Liver (tissue), 9 donors: ENCODE measurements around the gene LSAMP. TPM values are rescaled to one million over a fixed set of nuclear protein-coding genes. Genes with fewer than 3 reads are reported as not detected.

Experiments
- DNase-seq: peaks from one replicate; pipeline ENCODE4 v3.0.0-alpha.2; 2017; ENCODE audit warnings: low spot score
- H3K27ac ChIP-seq, 2 donors: one replicate each; pipeline ENCODE4 v1.7.0; 2013; ENCODE audit warnings: inconsistent platforms in 2 of 2, low read length in 2 of 2, control low read depth in 1 of 2, low read depth in 1 of 2, mild to moderate bottlenecking in 1 of 2
- H3K27me3 ChIP-seq, 4 donors: one replicate each; pipeline versions ENCODE4 v1.6.1 to v1.7.0; 2013; ENCODE audit warnings: low read length in 3 of 4, inconsistent platforms in 1 of 4, mild to moderate bottlenecking in 1 of 4, moderate library complexity in 1 of 4; ENCODE audit not compliant: control insufficient read depth in 4 of 4, insufficient read depth in 4 of 4
- H3K36me3 ChIP-seq, 4 donors: one replicate each; pipeline versions ENCODE4 v1.6.1 to v1.7.0; 2013; ENCODE audit warnings: low read length in 3 of 4, mild to moderate bottlenecking in 3 of 4, low read depth in 1 of 4, moderate library complexity in 1 of 4; ENCODE audit not compliant: control insufficient read depth in 4 of 4, insufficient read depth in 3 of 4
- H3K4me1 ChIP-seq, 4 donors: one replicate each; pipeline versions ENCODE4 v1.6.1 to v1.7.0; 2013; ENCODE audit warnings: low read length in 3 of 4, mild to moderate bottlenecking in 3 of 4, moderate library complexity in 1 of 4; ENCODE audit not compliant: control insufficient read depth in 4 of 4, insufficient read depth in 4 of 4
- H3K4me3 ChIP-seq, 3 donors: one replicate each; pipeline versions ENCODE4 v1.6.1 to v1.7.0; 2013; ENCODE audit warnings: low read length in 3 of 3, control low read depth in 1 of 3, low read depth in 1 of 3, mild to moderate bottlenecking in 1 of 3
- H3K9ac ChIP-seq, 2 donors: one replicate each; pipeline ENCODE4 v1.7.0; 2013; ENCODE audit warnings: low read length in 2 of 2, mild to moderate bottlenecking in 2 of 2, moderate library complexity in 2 of 2, control low read depth in 1 of 2, low read depth in 1 of 2
- H3K9me3 ChIP-seq, 4 donors: one replicate each; pipeline versions ENCODE4 v1.6.1 to v1.7.0; 2013; ENCODE audit warnings: low read length in 3 of 4; ENCODE audit not compliant: control insufficient read depth in 4 of 4
- ATF3 ChIP-seq: IDR thresholded peaks from 2 replicates; pipeline ENCODE4 v1.6.1; 2016; ENCODE audit warnings: antibody characterized with exemption
- CTCF ChIP-seq: fragments of 150-350 bp; IDR thresholded peaks from 2 replicates; pipeline ENCODE4 v1.5.1; 2017; ENCODE audit warnings: improper control_type of control experiment, low read depth, low read length; ENCODE audit not compliant: missing input control
- EGR1 ChIP-seq, 2 donors: IDR thresholded peaks; 2 replicates each; pipeline ENCODE4 v1.6.1; 2016 to 2018; ENCODE audit warnings: antibody characterized with exemption in 2 of 2, low read depth in 2 of 2
- FOXA2 ChIP-seq: IDR thresholded peaks from 2 replicates; pipeline ENCODE4 v1.6.1; 2016; ENCODE audit warnings: antibody characterized with exemption
- GABPA ChIP-seq, 2 donors: IDR thresholded peaks in 1 of 2; conservative IDR thresholded peaks in 1 of 2; 2 replicates each; pipeline ENCODE4 v1.6.1; 2016; ENCODE audit warnings: antibody characterized with exemption in 2 of 2, mild to moderate bottlenecking in 1 of 2, moderate library complexity in 1 of 2
- HNF4A ChIP-seq, 2 donors: conservative IDR thresholded peaks; 2 replicates each; pipeline ENCODE4 v1.6.1; 2016; ENCODE audit warnings: antibody characterized with exemption in 2 of 2, mild to moderate bottlenecking in 2 of 2
- HNF4G ChIP-seq: IDR thresholded peaks from 2 replicates; pipeline ENCODE4 v1.6.1; 2016; ENCODE audit warnings: antibody characterized with exemption
- JUND ChIP-seq, 2 donors: IDR thresholded peaks; 2 replicates each; pipeline ENCODE4 v1.6.1; 2016; ENCODE audit warnings: antibody characterized with exemption in 2 of 2
- MAX ChIP-seq: IDR thresholded peaks from 2 replicates; pipeline ENCODE4 v1.6.1; 2016; ENCODE audit warnings: antibody characterized with exemption
- NR2F2 ChIP-seq: IDR thresholded peaks from 2 replicates; pipeline ENCODE4 v1.6.1; 2016; ENCODE audit warnings: antibody characterized with exemption
- RAD21 ChIP-seq, 2 donors: IDR thresholded peaks; 2 replicates each; pipeline ENCODE4 v1.6.1; 2016; ENCODE audit warnings: antibody characterized with exemption in 2 of 2, mild to moderate bottlenecking in 2 of 2
- REST ChIP-seq: IDR thresholded peaks from 2 replicates; pipeline ENCODE4 v1.6.1; 2016; ENCODE audit warnings: antibody characterized with exemption, mild to moderate bottlenecking
- RXRA ChIP-seq, 2 donors: IDR thresholded peaks; 2 replicates each; pipeline ENCODE4 v1.6.1; 2017 to 2018; ENCODE audit warnings: antibody characterized with exemption in 2 of 2, mild to moderate bottlenecking in 1 of 2
- SP1 ChIP-seq: IDR thresholded peaks from 2 replicates; pipeline ENCODE4 v1.6.1; 2018; ENCODE audit warnings: antibody characterized with exemption, mild to moderate bottlenecking
- TAF1 ChIP-seq: conservative IDR thresholded peaks from 2 replicates; pipeline ENCODE4 v1.6.1; 2016; ENCODE audit warnings: antibody characterized with exemption, mild to moderate bottlenecking
- ZBTB33 ChIP-seq: IDR thresholded peaks from 2 replicates; pipeline ENCODE4 v1.6.1; 2016; ENCODE audit warnings: antibody characterized with exemption
- WGBS: extraction: QIAGEN DNeasy Blood & Tissue Kit; methylation state at CpG from one replicate; pipeline ENCODE4 v1.1.7; 2013; 5-methylcytosine and 5-hydroxymethylcytosine counted together
- polyA plus RNA-seq, 2 donors: library from polyadenylated mRNA; stranded (reverse) in 1 of 2; unstranded in 1 of 2; fragments of 200-250 nt in 1 of 2; fragments of >200 nt in 1 of 2; fragmentation: Nextera tagmentation in 1 of 2; extraction: Ambion mirVana in 1 of 2; gene quantifications; one replicate each; pipeline versions ENCODE4 v1.2.1 to v1.2.3, GENCODE V29; 2013 to 2015
- total RNA-seq, 2 donors: library from RNA; depleted of rRNA; stranded (reverse); fragments of >200 nt; gene quantifications; one replicate each; pipeline ENCODE4 v1.2.3, GENCODE V29; 2014
- donor health status: healthy.
- donor health status: healthy.
- donor health status: healthy.
- donor health status: healthy.
- donor health status: healthy.

Gene LSAMP
- total and polyA plus RNA-seq, 4 donors = 0.01 to 0.17 (median 0.06) TPM

- Histone ChIP-seq H3K9ac (no peak overlapping the region), H3K4me1 (no peaks in the 10 kb centered on the region), H3K27ac (no peak overlapping the region), H3K4me3 (no peak overlapping the region), H3K27me3 (no peaks in the 10 kb centered on the region), H3K9me3 (no peaks in the 10 kb centered on the region), H3K36me3 (no peaks in the 10 kb centered on the region)
- TF ChIP-seq RXRA (IDR thresholded peaks at IDR 0.05) (no peak), ATF3 (no peak), GABPA (IDR thresholded peaks at IDR 0.05 in 1 of 2, conservative IDR thresholded peaks at IDR 0.05 in 1 of 2) (no peak), REST (no peak), MAX (no peak), TAF1 (no peak), ZBTB33 (no peak), FOXA2 (no peak), HNF4G (no peak), CTCF (no peak), RAD21 (IDR thresholded peaks at IDR 0.05) (no peak), SP1 (no peak)
- DNase-seq = no peak
- WGBS = 24% methylated on average over 3 of the region's 3 CpGs
These were observed 106.6 kb downstream of the LSAMP start for GRCh38 chr3:116338713-116339112.

GRCh38 chr3:116337229-116337628 is 108.1 kb downstream of the LSAMP start:
- H3K4me3 ChIP-seq = no peak overlapping the region
- 34% methylated on average over 1 of the region's 1 CpG for WGBS
- H3K27me3 ChIP-seq = no peaks in the 10 kb centered on the region
- TF ChIP-seq ZBTB33 (no peak), HNF4A (conservative IDR thresholded peaks at IDR 0.05) (no peak), NR2F2 (no peak), HNF4G (no peak), ATF3 (no peak), MAX (no peak), EGR1 (IDR thresholded peaks at IDR 0.05; ENCODE audit: low read depth in 2 of 2) (no peak), JUND (IDR thresholded peaks at IDR 0.05) (no peak), REST (no peak), SP1 (no peak), RAD21 (IDR thresholded peaks at IDR 0.05) (no peak)
- DNase-seq = no peak
- no peaks in the 10 kb centered on the region for H3K36me3 ChIP-seq
- H3K27ac ChIP-seq = no peak overlapping the region
- H3K9ac ChIP-seq = no peak overlapping the region
- no peaks in the 10 kb centered on the region for H3K9me3 ChIP-seq
- no peaks in the 10 kb centered on the region for H3K4me1 ChIP-seq
